HepG2 (cell line): Measurements from ENCODE around the gene ZBTB7C. TPM values are rescaled to one million over a fixed set of nuclear protein-coding genes. Genes with fewer than 3 reads are reported as not detected.

Experiments
- ATAC-seq: fragments of 200-7000 bp; cut with Tn5 transposase; 3 replicates; pipeline ENCODE4 v1.9.1; 2020; ENCODE audit warnings: mild to moderate bottlenecking, moderate library complexity
- BruUV-seq: library from RNA; stranded (reverse); fragments of 400-500 nt; replicated peaks from 2 replicates; lab custom pipeline; 2021; lab: Mats Ljungman, UMichigan
- CTCF ChIA-PET: fragments of 300-600 bp; formaldehyde crosslinking; extraction: SDS; loops from one replicate; lab custom pipeline; 2021; ENCODE audit warnings: low total read pairs, inconsistent platforms, low intra/inter-chr PET ratio; lab: Yijun Ruan, JAX
- POLR2A ChIA-PET: fragments of 350-600 bp; sonication (Branson Sonifier 250); formaldehyde crosslinking; loops from one replicate; lab custom pipeline; 2020; ENCODE audit warnings: antibody characterized with exemption, inconsistent platforms; lab: Yijun Ruan, JAX
- DNase-seq: peaks from one replicate; pipeline ENCODE4 v3.0.0-alpha.2; 2015; ENCODE audit warnings: low spot score
- FAIRE-seq: peaks from 3 replicates; lab custom pipeline; 2011; peaks lifted over from hg19 to GRCh38; lab: Jason Lieb, UNC
- H2AFZ ChIP-seq: one replicate; pipeline ENCODE4 v1.6.1; 2011; ENCODE audit warnings: low read length, inconsistent platforms
- H3K27ac ChIP-seq: fragments of 300-600 bp; 3 replicates; pipeline ENCODE4 v1.8.0; 2011; ENCODE audit warnings: mixed run types, mild to moderate bottlenecking, mixed read lengths, low read length, inconsistent platforms; ENCODE audit not compliant: insufficient read depth; ENCODE audit errors: extremely low read length
- H3K27me3 ChIP-seq, 2 experiments: fragments of 200-600 bp in 1 of 2; 2 replicates in 1 of 2; 3 replicates in 1 of 2; pipeline versions ENCODE4 v1.6.0 to v1.8.0; 2011; ENCODE audit warnings: low read length in 2 of 2, mild to moderate bottlenecking in 2 of 2, moderate library complexity in 2 of 2, inconsistent platforms in 1 of 2; ENCODE audit not compliant: insufficient read depth in 2 of 2, control insufficient read depth in 1 of 2
- H3K36me3 ChIP-seq, 2 experiments: fragments of 200-600 bp in 1 of 2; replicated peaks in 1 of 2; 2 replicates in 1 of 2; 3 replicates in 1 of 2; pipeline versions ENCODE4 v1.5.1 to v1.8.0; 2011; ENCODE audit warnings: low read length in 2 of 2, inconsistent platforms in 1 of 2; ENCODE audit not compliant: insufficient read depth in 2 of 2, control insufficient read depth in 1 of 2
- H3K4me1 ChIP-seq: 2 replicates; pipeline ENCODE4 v1.5.1; 2012; ENCODE audit warnings: low read length, inconsistent platforms; ENCODE audit not compliant: insufficient read depth
- H3K4me2 ChIP-seq: 2 replicates; pipeline ENCODE4 v1.6.0; 2011; ENCODE audit warnings: low read depth, low read length, inconsistent platforms
- H3K4me3 ChIP-seq, 3 experiments: fragments of 200-600 bp in 1 of 3; sonication (generic), shearing (Covaris generic) in 1 of 3; replicated peaks in 1 of 3; 2 replicates each; pipeline ENCODE4 v1.5.1; 2011 to 2016; ENCODE audit warnings: low read length in 3 of 3, inconsistent platforms in 2 of 3, low read depth in 2 of 3, mild to moderate bottlenecking in 2 of 3, control low read depth in 1 of 3, mixed read lengths in 1 of 3; ENCODE audit not compliant: insufficient read depth in 1 of 3
- H3K79me2 ChIP-seq: one replicate; pipeline ENCODE4 v1.6.1; 2011; ENCODE audit warnings: low read length, inconsistent platforms; ENCODE audit not compliant: insufficient read depth
- H3K9ac ChIP-seq: 2 replicates; pipeline ENCODE4 v1.6.0; 2011; ENCODE audit warnings: mild to moderate bottlenecking, low read depth, low read length, inconsistent platforms; ENCODE audit not compliant: insufficient read depth
- H3K9me3 ChIP-seq: 2 replicates; pipeline ENCODE4 v1.5.1; 2012; ENCODE audit warnings: mild to moderate bottlenecking, low read length
- H4K20me1 ChIP-seq: 2 replicates; pipeline ENCODE4 v1.6.0; 2011; ENCODE audit warnings: inconsistent platforms, mild to moderate bottlenecking, low read length, moderate library complexity; ENCODE audit not compliant: insufficient read depth
- AGO1 ChIP-seq: fragments of 200-400 bp; formaldehyde crosslinking; IDR thresholded peaks from 2 replicates; pipeline ENCODE4 v1.6.1; 2017; ENCODE audit warnings: mild to moderate bottlenecking, low read depth, low read length, moderate library complexity; ENCODE audit not compliant: poor library complexity, severe bottlenecking
- CEBPG ChIP-seq: IDR thresholded peaks from 2 replicates; pipeline ENCODE4 v1.6.1; 2016
- EEA1 ChIP-seq: sonication (generic); formaldehyde crosslinking; IDR thresholded peaks from 2 replicates; pipeline ENCODE4 v1.5.1; 2020; ENCODE audit warnings: mild to moderate bottlenecking, missing genetic modification reagents, borderline replicate concordance
- FOXJ3 ChIP-seq: sonication (generic); formaldehyde crosslinking; IDR thresholded peaks from 2 replicates; pipeline ENCODE4 v1.4.0; 2020; ENCODE audit warnings: missing genetic modification reagents, mild to moderate bottlenecking, borderline replicate concordance
- MTF1 ChIP-seq: sonication (generic); formaldehyde crosslinking; IDR thresholded peaks from 2 replicates; pipeline ENCODE4 v1.5.0; 2020; ENCODE audit warnings: missing genetic modification reagents
- NFE2L1 ChIP-seq: sonication (generic); formaldehyde crosslinking; IDR thresholded peaks from 2 replicates; pipeline ENCODE4 v1.4.0; 2020; ENCODE audit warnings: missing genetic modification reagents, mild to moderate bottlenecking, borderline replicate concordance
- SATB2 ChIP-seq: sonication (generic); formaldehyde crosslinking; IDR thresholded peaks from 2 replicates; pipeline ENCODE4 v1.5.0; 2020; ENCODE audit warnings: missing genetic modification reagents
- ZNF225 ChIP-seq: sonication (generic); formaldehyde crosslinking; IDR thresholded peaks from 2 replicates; pipeline ENCODE4 v1.4.0; 2020; ENCODE audit warnings: mild to moderate bottlenecking, missing genetic modification reagents
- ZNF234 ChIP-seq: sonication (generic); formaldehyde crosslinking; conservative IDR thresholded peaks from 2 replicates; pipeline ENCODE4 v1.5.1; 2020; ENCODE audit warnings: mild to moderate bottlenecking, missing genetic modification reagents
- ZNF264 ChIP-seq: sonication (generic); formaldehyde crosslinking; IDR thresholded peaks from 2 replicates; pipeline ENCODE4 v1.4.0; 2020; ENCODE audit warnings: missing genetic modification reagents
- ZNF383 ChIP-seq: sonication (generic); formaldehyde crosslinking; IDR thresholded peaks from 2 replicates; pipeline ENCODE4 v1.4.0; 2020; ENCODE audit warnings: missing genetic modification reagents, mild to moderate bottlenecking, borderline replicate concordance
- ZSCAN25 ChIP-seq: sonication (generic); formaldehyde crosslinking; IDR thresholded peaks from 2 replicates; pipeline ENCODE4 v1.8.0; 2022; ENCODE audit warnings: mild to moderate bottlenecking, missing genetic modification reagents
- WGBS: methylation state at CpG from one replicate; pipeline ENCODE4 v1.1.6; 2017; ENCODE audit warnings: low lambda C conversion rate; 5-methylcytosine and 5-hydroxymethylcytosine counted together
- in situ Hi-C: cut with HindIII; loops from 2 replicates; pipeline ENCODE4 v1.10.0; 2017; ENCODE audit warnings: low pct_unique_long_range_greater_than_20kb; ENCODE audit not compliant: extremely low pct_ligation_motif_present
- intact Hi-C: fragments of 100-400 bp; cut with micrococcal nuclease; formaldehyde crosslinking; loops from one replicate; pipeline ENCODE4 v1.10.0; 2022; ENCODE audit not compliant: unreplicated experiment
- polyA plus RNA-seq, 8 experiments: library from polyadenylated mRNA; depleted of rRNA in 3 of 8; stranded (reverse) in 7 of 8; unstranded in 1 of 8; fragments of >200 nt; fragmentation: Illumina TruSeq in 4 of 8; extraction: Trizol in 4 of 8; gene quantifications; 2 replicates each; pipeline versions ENCODE4 v1.2.1 to v1.2.3, GENCODE V29; 2011 to 2016; ENCODE audit warnings: low read depth in 4 of 8, missing spikeins in 1 of 8, mixed read lengths in 1 of 8; ENCODE audit not compliant: insufficient read depth in 1 of 8
- total RNA-seq, 5 experiments: library from RNA; depleted of rRNA; stranded (reverse); fragments of >200 nt; fragmentation: Illumina TruSeq; extraction: Trizol; gene quantifications; 2 replicates each; pipeline ENCODE4 v1.2.3, GENCODE V29; 2016; ENCODE audit warnings: low read depth in 1 of 5
- TF ChIP-seq, protein P1 (sequence below): sonication (generic); formaldehyde crosslinking; IDR thresholded peaks from 2 replicates; pipeline ENCODE4 v1.5.0; 2020; ENCODE audit warnings: mild to moderate bottlenecking, missing genetic modification reagents

ZBTB7C gene
- total and polyA plus RNA-seq, 2 of the 13 experiments (the other 11 are each of a cell fraction or from before 2014, with no cell fraction given) = 0.01 to 0.04 TPM

DNA sequence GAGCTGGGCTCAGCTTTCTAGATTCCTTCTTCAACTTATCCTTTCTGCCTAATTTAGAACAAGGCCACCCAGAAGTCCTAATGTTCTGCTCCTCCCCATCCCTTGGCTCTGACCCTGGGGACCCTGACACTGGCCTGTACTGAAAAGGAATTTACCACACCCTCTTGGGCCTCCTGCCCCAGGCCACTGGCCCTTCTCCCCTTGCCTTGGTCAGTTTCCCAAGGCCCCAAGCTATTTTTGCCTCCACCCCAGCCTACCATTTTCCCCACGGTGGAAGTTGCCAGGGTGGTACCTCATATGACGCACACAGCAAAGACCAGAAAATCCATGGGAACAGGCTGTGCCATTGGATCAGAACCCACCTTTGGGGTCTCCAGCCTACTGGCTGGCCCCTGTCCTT, 72.1 kb downstream of the ZBTB7C start:
- Histone ChIP-seq H3K9ac (no peak overlapping the region), H3K27me3 (peaks cover 3 to 19% of the 10 kb centered on the region in 2 experiments; a peak in 1 of 5 replicates), H3K9me3 (no peaks in the 10 kb centered on the region), H3K27ac (no peak overlapping the region), H3K36me3 (no peaks in the 10 kb centered on the region), H3K4me3 (no peak overlapping the region), H3K79me2 (no peaks in the 10 kb centered on the region), H2AFZ (no peak overlapping the region), H4K20me1 (no peaks in the 10 kb centered on the region), H3K4me1 (no peaks in the 10 kb centered on the region), H3K4me2 (no peak overlapping the region)
- no peak for FAIRE-seq
- intact Hi-C loops = no loop called here
- in situ Hi-C loops = no loop called here
- 64% methylated on average over 2 of the region's 2 CpGs for WGBS
- ChIA-PET CTCF (no interaction called here), POLR2A (no interaction called here)
- no TSS peak for BruUV-seq
- ATAC-seq = no peak
- no peak for DNase-seq
- TF ChIP-seq SATB2 (CRISPR knock-in tag) (no peak), MTF1 (CRISPR knock-in tag) (no peak), ZSCAN25 (CRISPR knock-in tag) (no peak), AGO1 (no peak), ZNF225 (no peak), EEA1 (CRISPR knock-in tag) (no peak), ZNF383 (no peak), ZNF234 (no peak), ZNF264 (CRISPR knock-in tag) (no peak), CEBPG (CRISPR knock-in tag) (no peak), FOXJ3 (CRISPR knock-in tag) (no peak), NFE2L1 (CRISPR knock-in tag) (no peak)
- TF ChIP-seq, protein P1, sequence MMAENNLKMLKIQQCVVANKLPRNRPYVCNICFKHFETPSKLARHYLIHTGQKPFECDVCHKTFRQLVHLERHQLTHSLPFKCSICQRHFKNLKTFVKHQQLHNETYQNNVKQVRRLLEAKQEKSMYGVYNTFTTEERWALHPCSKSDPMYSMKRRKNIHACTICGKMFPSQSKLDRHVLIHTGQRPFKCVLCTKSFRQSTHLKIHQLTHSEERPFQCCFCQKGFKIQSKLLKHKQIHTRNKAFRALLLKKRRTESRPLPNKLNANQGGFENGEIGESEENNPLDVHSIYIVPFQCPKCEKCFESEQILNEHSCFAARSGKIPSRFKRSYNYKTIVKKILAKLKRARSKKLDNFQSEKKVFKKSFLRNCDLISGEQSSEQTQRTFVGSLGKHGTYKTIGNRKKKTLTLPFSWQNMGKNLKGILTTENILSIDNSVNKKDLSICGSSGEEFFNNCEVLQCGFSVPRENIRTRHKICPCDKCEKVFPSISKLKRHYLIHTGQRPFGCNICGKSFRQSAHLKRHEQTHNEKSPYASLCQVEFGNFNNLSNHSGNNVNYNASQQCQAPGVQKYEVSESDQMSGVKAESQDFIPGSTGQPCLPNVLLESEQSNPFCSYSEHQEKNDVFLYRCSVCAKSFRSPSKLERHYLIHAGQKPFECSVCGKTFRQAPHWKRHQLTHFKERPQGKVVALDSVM (CRISPR knock-in tag) = no peak
- TF ChIP-seq, all 625 proteins: peak for 0
